HG03103 (cell line): ENCODE results near the gene OSBP2.
"Not testable (repeated sequence)": the region's sequence is repeated elsewhere in the genome, so short reads cannot be mapped to it uniquely, and the experiment has no call there.

ENCODE experiments used
- ATAC-seq: cut with Tn5 transposase; IDR thresholded peaks from one replicate; pipeline ENCODE4 v1.9.1; 2021; ENCODE audit warnings: low read depth; ENCODE audit not compliant: unreplicated experiment

Gene OSBP2

DNA sequence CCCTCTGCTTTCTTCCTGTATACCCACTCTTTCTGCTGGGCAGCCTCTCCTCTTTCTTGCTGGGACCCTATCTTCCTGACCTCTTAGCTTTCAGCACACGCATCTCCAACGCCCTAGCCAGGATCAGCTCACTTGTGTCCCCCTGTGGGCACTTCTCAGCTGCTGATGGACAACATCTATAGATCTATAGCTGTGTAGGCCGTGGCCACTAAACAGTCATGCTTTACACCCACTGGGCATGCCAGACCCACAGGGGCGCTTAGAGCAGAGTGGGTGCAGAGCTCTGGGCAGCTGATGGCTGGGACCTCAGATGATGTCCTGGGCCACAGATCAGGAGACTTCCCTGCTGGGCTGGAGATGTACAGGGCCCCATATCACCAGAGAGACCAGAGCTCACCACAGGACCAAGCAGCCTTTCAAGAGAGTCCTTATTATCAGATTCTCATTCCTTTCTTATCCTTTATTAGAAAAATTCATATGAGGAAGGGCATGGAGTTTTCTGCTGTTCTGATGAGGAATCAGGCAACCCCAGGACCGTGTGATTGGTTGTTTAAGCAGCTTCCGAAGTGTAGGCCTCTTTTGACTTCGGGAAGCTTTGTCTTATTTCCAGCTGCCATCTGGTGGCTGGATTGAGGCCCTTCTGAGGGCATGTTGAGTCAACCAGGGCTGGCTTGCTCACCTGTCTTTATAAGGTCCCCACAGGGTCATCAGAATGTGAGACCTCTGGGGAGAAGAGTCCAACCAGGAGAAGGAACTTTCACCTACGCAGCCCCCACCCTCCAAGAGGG is 60.5 kb downstream of the OSBP2 start:
- ATAC-seq = no peak

DNA sequence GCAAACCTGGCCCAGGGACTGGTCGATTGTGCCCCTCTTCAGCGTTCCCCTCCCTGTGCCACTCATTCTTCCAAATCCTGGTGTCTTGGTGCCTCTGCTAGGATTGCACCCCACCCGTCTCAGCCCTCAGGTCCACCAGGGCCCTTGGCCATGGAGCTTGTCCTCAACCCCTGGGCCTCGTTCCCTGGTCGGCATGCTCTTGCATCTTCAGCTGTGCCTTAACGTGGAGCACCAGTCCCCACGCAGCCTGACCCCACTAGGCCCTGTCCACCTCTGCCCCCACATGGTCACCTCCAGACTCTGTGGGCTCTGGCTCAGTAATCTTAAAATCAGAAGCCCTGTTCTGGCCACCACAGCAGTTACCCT is 61.1 kb downstream of the OSBP2 start:
- no peak for ATAC-seq

DNA sequence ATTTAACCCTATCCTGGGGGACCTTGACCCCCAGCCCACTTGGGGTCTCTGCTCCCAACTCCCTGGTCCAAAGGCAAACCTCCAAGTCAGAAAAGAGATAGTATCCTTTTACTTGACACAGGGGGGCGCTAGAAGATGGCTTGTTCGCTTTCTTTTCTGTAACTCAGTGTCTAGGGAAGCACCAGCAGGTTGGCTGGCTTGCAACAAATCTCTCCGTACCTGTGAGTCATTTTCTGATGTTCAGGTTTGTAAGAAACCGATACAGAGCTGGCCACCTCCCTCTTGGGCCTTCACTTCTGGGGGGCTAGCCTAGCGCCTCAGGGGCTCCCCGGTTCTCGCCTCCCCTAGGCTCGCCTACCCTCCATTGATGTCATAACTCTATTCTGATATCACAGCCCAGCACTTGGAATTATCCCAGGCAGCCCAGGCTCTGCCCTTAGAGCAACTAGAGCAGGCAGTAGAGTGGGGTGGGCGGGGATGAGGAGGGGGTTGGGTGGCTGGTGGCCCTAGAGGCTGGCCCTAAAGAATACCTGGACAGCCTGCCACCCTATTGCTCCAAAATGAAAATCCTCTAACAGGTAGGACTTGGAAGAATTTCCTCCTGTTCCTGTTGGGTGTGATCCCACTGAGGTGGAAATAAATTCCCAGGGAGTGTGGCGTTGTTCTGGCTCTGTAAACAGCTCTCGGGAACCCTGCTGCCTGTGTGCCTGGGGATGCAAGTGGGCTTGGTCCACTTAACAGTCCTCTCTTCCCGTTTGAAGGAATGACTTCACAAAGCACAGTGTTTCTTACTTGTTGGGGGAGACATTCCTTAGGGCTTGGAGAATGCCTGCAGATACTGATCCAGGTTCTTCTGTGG is 69.4 kb downstream of the OSBP2 start:
- ATAC-seq = no peak

DNA sequence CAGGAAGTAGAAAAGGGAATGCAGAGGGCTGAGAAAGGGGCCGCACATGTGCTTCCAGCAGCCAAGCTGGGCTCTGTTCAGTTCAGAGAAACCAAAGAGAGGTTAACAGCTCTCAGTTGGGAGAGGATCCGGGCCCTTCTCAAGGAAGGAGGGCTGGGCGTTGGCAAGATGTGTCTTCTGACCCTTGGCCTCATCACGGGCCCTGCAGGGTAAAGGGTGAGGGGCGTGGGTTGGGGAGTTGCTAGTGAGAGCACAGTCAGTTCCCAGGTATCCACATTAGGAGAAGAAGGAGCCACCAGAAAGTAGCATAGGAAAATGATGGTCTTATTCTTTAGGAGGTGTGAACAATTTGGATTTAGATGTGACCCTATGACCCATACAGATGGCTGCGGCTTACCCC is 73.0 kb downstream of the OSBP2 start:
- no peak for ATAC-seq

DNA sequence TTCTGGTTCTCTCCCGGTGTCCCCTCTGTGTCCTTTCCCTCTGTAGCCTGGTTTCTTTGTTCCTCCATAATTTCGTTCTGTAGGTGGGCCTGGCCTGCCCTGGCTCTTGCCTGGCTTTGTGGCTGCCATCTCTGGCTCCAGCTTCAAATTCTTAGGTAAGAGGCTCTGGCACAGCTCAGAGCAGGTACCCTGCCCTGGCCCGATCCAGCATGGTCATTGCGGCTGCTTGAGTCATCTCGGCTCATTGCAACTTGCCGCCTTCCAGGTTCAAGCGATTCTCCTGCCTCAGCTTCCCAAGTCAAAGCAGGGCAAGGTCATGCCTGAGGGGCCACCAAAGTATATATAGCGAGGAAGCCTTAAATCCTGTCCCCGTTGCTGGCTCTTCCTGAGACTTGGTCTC is 76.0 kb downstream of the OSBP2 start:
- ATAC-seq = no peak

DNA sequence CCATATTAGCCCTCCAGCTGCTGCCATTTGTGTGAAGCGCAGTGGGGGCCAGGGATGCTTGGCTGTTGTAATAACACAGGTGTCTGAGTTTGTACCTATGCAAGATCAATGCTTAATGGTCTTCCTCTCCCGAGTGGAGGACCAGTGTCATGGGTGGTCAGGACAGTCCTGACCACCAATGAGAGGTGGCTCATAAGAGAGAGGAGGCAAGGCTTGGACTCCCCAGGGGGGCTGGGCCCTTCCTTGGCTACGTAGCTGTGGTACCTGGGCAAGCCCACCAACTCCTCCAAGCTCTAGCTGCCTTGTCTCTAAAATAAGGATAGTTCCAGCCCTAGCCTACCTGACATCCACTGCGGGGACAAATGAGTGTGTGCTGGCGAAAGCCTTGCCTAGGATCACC is 79.2 kb downstream of the OSBP2 start:
- ATAC-seq = no peak

DNA sequence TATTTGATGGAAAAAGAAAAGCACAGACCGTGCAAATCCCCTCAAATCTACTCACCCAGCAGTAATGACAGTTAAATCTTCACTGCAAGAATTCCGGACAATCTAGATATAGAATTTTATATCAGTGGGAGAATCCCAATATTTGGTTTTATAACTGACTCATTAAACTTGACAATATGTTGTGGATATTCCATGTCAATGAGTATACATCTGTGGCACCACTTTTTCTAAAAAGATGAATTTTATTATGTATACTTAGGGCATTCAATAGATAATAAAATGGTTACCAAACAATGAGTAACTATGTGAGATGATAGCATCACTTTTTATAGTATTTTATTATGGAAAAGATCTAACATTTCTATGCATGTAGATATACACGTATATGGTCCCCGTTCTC is 79.9 kb downstream of the OSBP2 start:
- no peak for ATAC-seq

DNA sequence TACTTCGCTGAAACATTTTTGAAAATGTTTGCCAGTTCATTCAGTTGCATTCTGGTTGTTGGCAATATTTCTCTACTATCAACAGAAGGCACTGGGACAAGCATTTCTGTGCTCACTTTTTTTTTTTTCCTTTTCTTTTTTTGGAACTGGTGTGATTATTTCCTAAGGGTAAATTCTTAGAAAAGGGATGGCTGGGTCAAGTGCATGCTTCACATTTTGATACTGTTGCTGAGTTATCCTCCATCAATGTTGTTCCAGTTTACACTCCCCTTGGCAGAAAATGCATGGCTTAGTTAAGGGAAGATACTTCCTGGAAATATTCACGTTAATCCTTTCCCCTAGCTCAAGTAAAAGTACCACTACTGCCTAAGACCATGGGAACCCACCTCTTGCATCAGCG is 81.8 kb downstream of the OSBP2 start:
- no peak for ATAC-seq

DNA sequence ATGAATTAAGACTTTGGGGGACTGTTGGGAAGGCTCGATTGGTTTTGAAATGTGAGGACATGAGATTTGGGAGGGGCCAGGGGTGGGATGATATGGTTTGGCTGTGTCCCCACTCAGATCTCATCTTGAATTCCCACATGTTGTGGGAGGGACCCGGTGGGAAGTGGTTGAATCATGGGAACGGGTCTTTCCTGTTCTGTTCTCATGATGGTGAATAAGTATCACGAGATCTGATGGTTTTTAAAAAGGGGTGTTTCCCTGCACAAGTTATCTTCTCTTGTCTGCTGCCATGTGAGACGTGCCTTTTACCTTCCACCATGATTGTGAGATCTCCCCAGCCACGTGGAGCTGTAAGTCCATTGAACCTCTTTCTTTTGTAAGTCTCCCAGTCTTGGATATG is 82.5 kb downstream of the OSBP2 start:
- ATAC-seq = not testable (repeated sequence)

DNA sequence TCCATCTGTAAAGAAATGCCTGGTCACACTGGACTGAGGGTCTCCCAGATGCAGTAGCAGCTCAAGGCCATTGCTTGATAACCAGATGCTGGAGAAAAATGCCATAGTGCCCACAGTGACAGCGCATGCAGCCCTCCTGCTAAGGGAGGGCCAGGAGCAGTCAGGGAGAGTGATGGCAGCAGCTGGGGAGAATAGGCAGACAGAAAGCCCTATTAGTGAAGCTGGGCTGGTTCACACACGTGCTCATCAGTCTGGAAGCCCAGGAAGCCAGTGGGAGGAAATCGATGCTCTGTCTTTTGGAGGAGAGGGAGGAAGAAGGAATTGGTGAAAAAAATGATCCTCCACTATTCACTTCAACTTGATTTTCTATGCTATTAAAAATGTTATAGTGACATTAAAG is 82.9 kb downstream of the OSBP2 start:
- ATAC-seq = no peak

DNA sequence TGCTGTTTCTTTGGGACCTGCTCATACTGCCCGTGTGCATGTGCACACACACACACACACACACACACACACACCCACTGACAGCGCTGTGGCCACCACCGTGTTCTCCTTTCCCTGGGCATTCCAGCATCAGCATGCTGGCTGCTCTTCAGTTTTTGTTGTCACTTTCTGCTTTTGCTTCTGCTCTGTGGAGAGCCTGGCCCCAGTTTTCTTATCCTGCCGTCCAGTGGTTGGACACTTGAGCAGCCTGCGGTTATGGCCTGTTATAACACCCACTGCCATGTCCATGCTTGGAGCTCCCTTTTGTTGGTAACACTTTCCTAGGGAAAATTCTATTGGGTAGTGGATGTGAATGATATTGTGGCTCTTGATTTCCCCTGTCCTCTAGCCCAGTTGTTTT is 83.6 kb downstream of the OSBP2 start:
- no peak for ATAC-seq

DNA sequence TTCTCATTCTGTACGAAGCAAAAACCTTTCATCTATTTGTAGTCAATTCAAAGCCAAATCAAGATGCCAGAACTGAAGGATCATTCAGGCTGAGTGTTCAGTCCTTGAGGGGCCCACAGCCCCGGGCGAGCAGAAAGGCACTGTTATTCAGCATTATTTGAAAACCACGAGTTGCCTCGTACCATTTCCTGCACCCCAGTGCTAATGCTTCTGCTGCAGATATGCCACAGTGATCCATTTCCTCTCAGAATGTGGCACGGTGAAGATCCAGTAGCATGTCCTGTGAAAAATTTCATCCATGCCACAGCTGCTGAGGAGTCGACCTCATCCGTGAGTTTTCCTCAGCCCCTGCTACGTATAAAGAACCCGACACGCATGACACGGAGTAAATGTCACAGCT is 85.4 kb downstream of the OSBP2 start:
- ATAC-seq = no peak

DNA sequence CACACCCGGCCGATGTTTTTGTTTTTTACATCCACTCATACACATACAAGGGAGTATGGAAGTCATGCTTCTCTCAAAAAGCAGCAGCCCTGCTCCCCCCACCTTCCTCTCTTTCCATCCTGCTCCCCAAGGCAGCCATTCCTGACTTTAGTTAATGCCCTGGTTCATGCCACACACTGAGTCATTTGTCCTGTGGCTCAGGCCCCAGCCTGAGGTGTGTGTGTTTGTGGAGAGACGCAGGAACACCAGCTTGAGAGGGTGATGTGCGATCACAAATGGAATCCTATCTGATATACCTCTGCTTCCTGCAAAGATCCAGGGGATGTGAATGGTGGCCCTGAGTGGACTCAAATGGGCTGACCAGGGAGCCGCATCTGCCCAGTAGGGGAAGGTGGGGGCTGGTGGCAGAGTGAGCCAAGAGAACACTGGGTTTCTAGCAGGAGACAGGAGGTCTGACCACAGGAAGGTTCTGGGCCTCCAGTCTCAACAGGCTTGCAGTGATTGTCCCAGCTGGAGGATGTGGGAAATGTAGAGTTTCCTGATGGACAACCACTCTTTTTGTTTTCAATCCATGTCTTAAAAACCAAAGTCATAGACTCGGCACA is 86.7 kb downstream of the OSBP2 start:
- ATAC-seq = no peak

DNA sequence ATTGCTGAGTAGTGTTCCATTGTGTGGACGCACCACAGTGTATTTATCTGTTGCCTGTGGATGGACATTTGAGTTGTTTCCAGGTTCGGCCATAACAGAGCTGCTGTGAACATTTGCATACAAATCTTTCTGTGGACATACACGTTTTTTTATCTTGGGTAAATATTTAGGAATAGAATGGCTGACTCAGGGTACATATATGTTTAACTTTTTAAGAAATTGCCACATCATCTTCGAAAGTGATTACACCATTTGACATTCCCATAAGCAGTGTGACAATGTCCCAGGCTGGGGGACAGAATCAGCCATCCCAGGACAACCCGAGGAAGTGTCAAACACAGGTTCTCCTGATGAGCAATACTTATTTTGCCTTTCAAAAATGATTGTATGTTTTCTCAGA is 87.9 kb downstream of the OSBP2 start:
- no peak for ATAC-seq

DNA sequence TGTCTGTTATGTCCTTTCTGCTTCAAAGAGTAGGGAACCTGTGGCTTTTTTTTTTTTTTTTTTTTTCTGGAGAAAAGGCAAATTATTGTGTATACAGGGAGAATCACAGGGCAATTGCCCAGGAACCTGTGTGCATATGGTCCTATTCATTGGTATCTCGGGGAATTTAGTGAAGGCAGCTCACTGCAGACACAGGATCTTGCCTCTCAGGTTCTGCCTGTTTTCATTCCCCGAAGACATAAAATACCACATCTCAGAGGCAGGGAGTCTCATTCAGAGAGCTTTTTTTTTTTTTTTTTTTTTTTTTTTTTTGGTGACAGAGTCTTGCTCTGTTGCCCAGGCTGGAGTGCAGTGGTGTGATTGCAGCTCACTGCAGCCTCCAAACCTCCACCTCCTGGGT is 88.3 kb downstream of the OSBP2 start:
- no peak for ATAC-seq

DNA sequence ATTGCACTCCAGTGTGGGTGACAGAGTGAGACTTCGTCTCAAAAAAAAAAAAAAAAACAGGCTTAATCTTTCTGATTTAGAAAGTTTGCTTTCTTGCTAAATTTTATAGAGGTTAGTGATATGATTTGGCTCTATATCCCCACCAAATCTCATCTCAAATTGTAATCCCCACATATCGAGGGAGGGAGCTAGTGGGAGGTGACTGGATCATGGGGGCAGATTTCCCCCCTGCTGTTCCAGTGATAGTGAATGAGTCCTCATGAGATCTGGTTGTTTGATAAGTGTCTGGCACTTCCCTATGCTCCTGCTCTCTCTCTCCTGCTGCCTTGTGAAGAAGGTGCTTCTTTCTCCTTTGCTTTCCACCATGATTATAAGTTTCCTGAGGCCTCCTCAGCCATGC is 90.9 kb downstream of the OSBP2 start:
- no peak for ATAC-seq

DNA sequence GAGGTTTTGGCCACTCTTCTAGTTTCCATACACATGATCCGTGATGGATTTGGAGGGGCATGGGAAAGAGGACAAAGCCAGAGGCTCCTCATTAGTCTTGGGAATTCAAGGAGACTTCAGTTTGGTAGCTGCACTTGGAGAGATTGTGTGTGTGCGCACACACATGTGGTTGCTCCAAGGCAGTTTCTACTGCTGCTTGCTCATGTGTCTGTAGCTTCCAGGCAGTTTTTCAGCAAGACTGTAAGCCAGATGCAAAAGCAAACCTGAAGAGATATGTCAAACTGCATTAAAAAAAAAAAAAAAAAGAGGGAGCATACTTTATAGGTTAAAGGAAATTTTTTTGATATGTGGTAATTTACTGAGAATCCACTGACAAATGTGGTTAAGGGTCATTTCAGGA is 95.7 kb downstream of the OSBP2 start:
- ATAC-seq = no peak

DNA sequence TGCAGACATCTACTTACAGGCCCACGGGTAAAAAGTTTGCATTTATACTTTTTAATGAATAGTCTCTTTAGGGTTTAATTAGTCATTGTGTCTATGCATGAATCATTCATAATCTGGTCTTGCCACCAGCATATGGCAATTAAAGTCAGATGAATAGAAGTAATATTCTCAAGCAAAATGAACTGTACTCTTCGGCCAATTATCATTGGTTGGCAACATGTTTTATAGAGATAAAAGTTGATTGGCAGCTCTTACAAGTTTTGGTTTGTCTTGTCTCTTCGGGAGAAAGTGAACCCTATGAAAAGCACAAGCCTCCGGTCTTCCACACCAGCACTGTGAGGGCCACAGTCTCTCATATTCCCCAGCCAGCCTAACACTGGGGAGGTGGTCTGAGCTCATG is 97.8 kb downstream of the OSBP2 start:
- no peak for ATAC-seq

DNA sequence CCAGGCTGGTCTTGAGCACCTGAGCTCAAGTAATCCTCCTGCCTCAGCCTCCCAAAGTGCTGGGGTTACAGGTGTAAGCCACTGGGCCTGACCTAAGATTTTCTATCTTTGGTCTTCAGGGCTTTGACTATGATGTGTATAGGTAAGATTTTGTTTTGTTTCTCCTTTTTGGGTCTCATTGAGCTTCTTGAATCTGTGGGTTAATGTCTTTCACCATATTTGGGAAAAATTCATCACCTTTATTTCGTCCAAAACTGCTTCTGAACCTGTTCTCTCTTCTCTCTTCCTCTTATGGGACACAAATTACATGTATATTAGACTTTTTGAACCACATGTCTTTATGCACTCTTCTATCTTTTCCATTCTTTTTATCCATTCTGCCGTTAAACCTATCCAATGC is 100.4 kb downstream of the OSBP2 start:
- no peak for ATAC-seq

DNA sequence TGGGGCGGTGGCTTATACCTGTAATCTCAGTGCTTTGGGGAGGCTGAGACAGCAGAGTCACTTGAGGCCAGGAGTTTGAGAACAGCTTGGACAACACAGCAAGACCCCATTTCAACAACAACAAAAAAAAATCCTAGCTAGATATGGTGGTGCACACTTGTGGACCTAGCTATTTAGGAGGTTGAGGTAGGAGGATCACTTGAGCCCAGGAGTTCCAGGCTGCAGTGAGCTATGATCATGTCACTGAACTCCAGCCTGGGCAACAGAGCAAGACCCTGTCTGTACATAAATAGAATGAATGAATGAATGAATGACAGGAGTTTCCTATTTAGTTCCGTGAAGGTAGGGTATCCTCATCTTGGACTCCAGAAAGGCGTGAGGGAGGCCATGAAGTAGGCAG is 107.0 kb downstream of the OSBP2 start:
- ATAC-seq = no peak

DNA sequence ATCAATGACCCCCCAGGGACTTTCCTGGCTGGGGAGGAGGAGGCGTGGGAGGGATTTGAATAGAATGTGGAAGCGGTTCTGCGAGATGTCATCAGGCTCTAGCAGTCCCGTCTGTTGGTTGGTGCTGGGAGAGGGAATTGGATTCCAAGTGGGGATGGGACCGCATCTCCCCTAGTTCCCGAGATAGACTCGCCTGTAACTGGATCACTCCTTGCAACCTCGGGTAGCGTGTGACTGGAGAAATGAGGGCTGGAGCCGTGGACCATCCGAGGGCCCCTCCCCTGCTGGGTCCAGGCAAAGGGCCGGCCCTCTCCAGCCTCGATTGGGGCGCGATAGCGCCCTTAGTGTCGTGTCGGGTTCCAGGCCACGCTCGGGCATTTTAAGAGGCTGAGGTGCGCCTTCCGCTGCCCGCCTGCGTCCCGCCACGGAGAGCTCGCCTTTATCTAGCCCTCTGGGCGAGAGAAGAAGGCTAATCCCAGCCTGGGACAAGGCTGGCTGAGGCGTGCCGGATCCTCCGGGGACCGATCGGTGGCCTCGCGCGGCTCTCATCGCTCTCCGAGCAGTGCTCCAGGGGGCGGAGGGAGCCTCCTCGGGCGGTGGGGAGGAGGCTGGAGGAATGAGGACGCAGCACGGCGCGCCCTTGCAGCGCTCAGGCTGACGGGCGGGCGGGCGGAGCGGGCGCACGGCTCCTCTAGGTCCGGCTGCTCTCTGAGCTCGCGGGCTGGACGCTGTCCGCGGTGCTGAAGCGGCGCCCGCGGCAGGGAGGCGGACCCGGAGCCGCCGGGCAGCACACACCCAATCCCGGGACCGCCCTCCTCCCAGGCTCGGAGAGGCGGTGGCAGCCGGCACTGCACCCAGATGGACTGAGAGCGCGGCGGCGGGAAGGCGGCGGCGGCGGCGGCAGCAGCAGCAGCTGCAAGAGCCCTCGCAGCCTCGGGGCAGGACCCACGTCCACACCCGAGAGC is 107.8 kb downstream of the OSBP2 start:
- no peak for ATAC-seq
